H1 (cell line): ENCODE data around the gene DIO3. TPM values are rescaled to one million over a fixed set of nuclear protein-coding genes. Genes with fewer than 3 reads are reported as not detected.

ENCODE experiments used
- CTCF ChIA-PET: fragments of 300-600 bp; sonication (Branson Sonifier 250); formaldehyde crosslinking; loops from one replicate; lab custom pipeline; 2021; ENCODE audit not compliant: partially characterized antibody; lab: Charles Lee
- POLR2A ChIA-PET: fragments of 300-600 bp; sonication (Branson Sonifier 250); formaldehyde crosslinking; loops from one replicate; lab custom pipeline; 2021; ENCODE audit warnings: inconsistent platforms; ENCODE audit not compliant: partially characterized antibody; lab: Charles Lee
- DNase-seq, 2 experiments: peaks; one replicate each; pipeline versions ENCODE4 v3.0.0 to v3.0.0-alpha.2; 2010 to 2022; ENCODE audit warnings: low spot score in 2 of 2, low read depth in 1 of 2, mixed read lengths in 1 of 2
- FAIRE-seq: peaks from 2 replicates; lab custom pipeline; 2011; peaks lifted over from hg19 to GRCh38; lab: Jason Lieb, UNC
- H2AFZ ChIP-seq: 2 replicates; pipeline ENCODE4 v1.8.1; 2012; ENCODE audit warnings: low read length, inconsistent platforms
- H2AK5ac ChIP-seq: 2 replicates; pipeline ENCODE4 v1.6.1; 2013; ENCODE audit warnings: low read depth, low read length
- H2BK120ac ChIP-seq: replicated peaks from 2 replicates; pipeline ENCODE3; 2013; ENCODE audit warnings: low read depth, low read length, inconsistent platforms
- H2BK12ac ChIP-seq: 2 replicates; pipeline ENCODE4 v1.6.1; 2013; ENCODE audit warnings: low read depth, low read length
- H2BK15ac ChIP-seq: 2 replicates; pipeline ENCODE4 v1.6.1; 2013; ENCODE audit warnings: low read length
- H2BK20ac ChIP-seq: 2 replicates; pipeline ENCODE4 v1.6.1; 2013; ENCODE audit warnings: low read length
- H2BK5ac ChIP-seq: 2 replicates; pipeline ENCODE4 v1.6.1; 2013; ENCODE audit warnings: low read depth, low read length
- H3K14ac ChIP-seq: 2 replicates; pipeline ENCODE4 v1.6.1; 2013; ENCODE audit warnings: inconsistent platforms; ENCODE audit not compliant: insufficient read length
- H3K18ac ChIP-seq: 2 replicates; pipeline ENCODE4 v1.6.1; 2013; ENCODE audit warnings: low read length; ENCODE audit errors: extremely low read depth
- H3K23ac ChIP-seq: 2 replicates; pipeline ENCODE4 v1.6.1; 2013; ENCODE audit warnings: inconsistent platforms; ENCODE audit not compliant: insufficient read length
- H3K23me2 ChIP-seq: 2 replicates; pipeline ENCODE4 v1.6.1; 2013; ENCODE audit warnings: low read depth, low read length
- H3K27ac ChIP-seq: 2 replicates; pipeline ENCODE4 v1.6.1; 2011; ENCODE audit warnings: low read depth, low read length, inconsistent platforms
- H3K27me3 ChIP-seq, 4 experiments: replicated peaks in 1 of 4; 1 replicate in 1 of 4; 2 replicates in 3 of 4; pipeline versions ENCODE4 v1.6.1 to v1.8.1; 2011 to 2013; ENCODE audit warnings: low read length in 3 of 4, mild to moderate bottlenecking in 3 of 4, inconsistent platforms in 2 of 4, mixed read lengths in 2 of 4, moderate library complexity in 1 of 4; ENCODE audit not compliant: control insufficient read depth in 3 of 4, insufficient read depth in 3 of 4; ENCODE audit errors: extremely low read depth in 1 of 4
- H3K36me3 ChIP-seq, 4 experiments: 2 replicates each; pipeline versions ENCODE4 v1.6.1 to v1.8.1; 2011 to 2013; ENCODE audit warnings: mild to moderate bottlenecking in 4 of 4, low read length in 3 of 4, moderate library complexity in 2 of 4, control low read depth in 1 of 4, inconsistent platforms in 1 of 4; ENCODE audit not compliant: insufficient read depth in 4 of 4, control insufficient read depth in 2 of 4
- H3K4ac ChIP-seq: replicated peaks from 2 replicates; pipeline ENCODE3; 2013; ENCODE audit warnings: low read length, low read depth, mixed read lengths, inconsistent platforms; ENCODE audit not compliant: insufficient read length
- H3K4me1 ChIP-seq, 4 experiments: replicated peaks in 1 of 4; 1 replicate in 1 of 4; 2 replicates in 3 of 4; pipeline versions ENCODE4 v1.6.1 to v1.8.1; 2011 to 2013; ENCODE audit warnings: low read length in 3 of 4, inconsistent platforms in 2 of 4, mixed read lengths in 1 of 4; ENCODE audit not compliant: insufficient read depth in 4 of 4, control insufficient read depth in 3 of 4
- H3K4me2 ChIP-seq, 2 experiments: 2 replicates each; pipeline versions ENCODE4 v1.6.1 to v1.8.1; 2011 to 2013; ENCODE audit warnings: low read depth in 2 of 2, low read length in 2 of 2, control low read depth in 1 of 2, inconsistent platforms in 1 of 2, mild to moderate bottlenecking in 1 of 2; ENCODE audit not compliant: insufficient read depth in 1 of 2
- H3K4me3 ChIP-seq, 4 experiments: fragments of 200-600, 300-600 bp in 1 of 4; sonication (generic), shearing (Covaris generic), sonication (Bioruptor Twin) in 1 of 4; 2 replicates each; pipeline versions ENCODE4 v1.5.1 to v1.8.1; 2011 to 2016; ENCODE audit warnings: low read length in 4 of 4, low read depth in 3 of 4, control low read depth in 2 of 4, inconsistent platforms in 2 of 4, mild to moderate bottlenecking in 2 of 4, mixed read lengths in 1 of 4, moderate library complexity in 1 of 4; ENCODE audit not compliant: insufficient read depth in 2 of 4; ENCODE audit errors: extremely low read depth in 1 of 4
- H3K56ac ChIP-seq: replicated peaks from 2 replicates; pipeline ENCODE3; 2013; ENCODE audit warnings: low read depth, mild to moderate bottlenecking, mixed read lengths, low read length, inconsistent platforms; ENCODE audit not compliant: insufficient read length
- H3K79me1 ChIP-seq: 2 replicates; pipeline ENCODE4 v1.6.1; 2013; ENCODE audit warnings: low read depth, low read length, control low read depth
- H3K79me2 ChIP-seq, 2 experiments: 2 replicates each; pipeline versions ENCODE4 v1.6.1 to v1.8.1; 2012 to 2013; ENCODE audit warnings: low read length in 2 of 2, mild to moderate bottlenecking in 2 of 2, inconsistent platforms in 1 of 2; ENCODE audit not compliant: insufficient read depth in 2 of 2, control insufficient read depth in 1 of 2
- H3K9ac ChIP-seq, 4 experiments: replicated peaks in 1 of 4; 1 replicate in 1 of 4; 2 replicates in 3 of 4; pipeline versions ENCODE4 v1.6.1 to v1.8.1; 2011 to 2013; ENCODE audit warnings: low read depth in 3 of 4, low read length in 3 of 4, control low read depth in 2 of 4, mild to moderate bottlenecking in 2 of 4, moderate library complexity in 2 of 4, inconsistent platforms in 1 of 4; ENCODE audit errors: extremely low read depth in 1 of 4
- H3K9me3 ChIP-seq, 2 experiments: 2 replicates each; pipeline versions ENCODE4 v1.6.1 to v1.8.1; 2012 to 2013; ENCODE audit warnings: mild to moderate bottlenecking in 2 of 2, moderate library complexity in 2 of 2, control low read depth in 1 of 2, inconsistent platforms in 1 of 2, low read depth in 1 of 2, low read length in 1 of 2, mixed read lengths in 1 of 2; ENCODE audit not compliant: insufficient read depth in 2 of 2
- H4K20me1 ChIP-seq, 2 experiments: replicated peaks in 1 of 2; 2 replicates each; pipeline versions ENCODE3 to v1.8.1; 2011 to 2013; ENCODE audit warnings: inconsistent platforms in 2 of 2, low read length in 2 of 2, mild to moderate bottlenecking in 1 of 2; ENCODE audit not compliant: insufficient read depth in 2 of 2, control insufficient read depth in 1 of 2
- H4K5ac ChIP-seq: 2 replicates; pipeline ENCODE4 v1.6.1; 2013; ENCODE audit warnings: low read length, low read depth, mixed read lengths, inconsistent platforms; ENCODE audit not compliant: insufficient read length
- H4K8ac ChIP-seq: 2 replicates; pipeline ENCODE4 v1.8.0; 2013; ENCODE audit warnings: mild to moderate bottlenecking, moderate library complexity, low read length, inconsistent platforms; ENCODE audit not compliant: insufficient read depth; ENCODE audit errors: extremely low read depth
- H4K91ac ChIP-seq: replicated peaks from 2 replicates; pipeline ENCODE3; 2013; ENCODE audit warnings: low read length, mixed read lengths, inconsistent platforms; ENCODE audit not compliant: insufficient read length
- BCL11A ChIP-seq, 2 experiments: IDR thresholded peaks; one replicate each; pipeline ENCODE4 v1.6.1; 2011; ENCODE audit warnings: low read depth in 2 of 2, low read length in 2 of 2, mild to moderate bottlenecking in 2 of 2
- BRCA1 ChIP-seq: IDR thresholded peaks from 2 replicates; pipeline ENCODE4 v1.6.1; 2012; ENCODE audit warnings: low read depth, low read length, improper control_type of control experiment
- CBX5 ChIP-seq: fragments of 300-800, 300-1000 bp; sonication (generic); IDR thresholded peaks from 2 replicates; pipeline ENCODE4 v1.7.1; 2016; ENCODE audit warnings: antibody characterized with exemption, low read length, low read depth
- CBX8 ChIP-seq: fragments of 300-800, 300-1000 bp; sonication (generic); IDR thresholded peaks from 2 replicates; pipeline ENCODE4 v1.7.1; 2016; ENCODE audit warnings: low read depth, low read length, borderline replicate concordance
- MAFK ChIP-seq: IDR thresholded peaks from 2 replicates; pipeline ENCODE4 v1.6.1; 2012; ENCODE audit warnings: low read depth, mild to moderate bottlenecking, improper control_type of control experiment, low read length
- POU5F1 ChIP-seq: IDR thresholded peaks from 2 replicates; pipeline ENCODE4 v1.6.1; 2011; ENCODE audit warnings: low read depth, mild to moderate bottlenecking, low read length, moderate library complexity
- RFX5 ChIP-seq: IDR thresholded peaks from 2 replicates; pipeline ENCODE4 v1.6.1; 2011; ENCODE audit warnings: low read depth, low read length, improper control_type of control experiment, borderline replicate concordance
- RNF2 ChIP-seq: fragments of 200-900, 300-1000 bp; sonication (generic); IDR thresholded peaks from 2 replicates; pipeline ENCODE4 v1.7.1; 2016; ENCODE audit warnings: borderline replicate concordance, low read depth, mild to moderate bottlenecking, antibody characterized with exemption, low read length; ENCODE audit not compliant: poor library complexity, severe bottlenecking; ENCODE audit errors: missing control alignments
- SAP30 ChIP-seq: fragments of 300-600 bp; sonication (generic); IDR thresholded peaks from 2 replicates; pipeline ENCODE4 v1.7.1; 2012; ENCODE audit warnings: low read length, moderate library complexity, mild to moderate bottlenecking, inconsistent platforms; ENCODE audit not compliant: insufficient read depth, insufficient replicate concordance
- SUZ12 ChIP-seq: fragments of 200-600 bp; sonication (generic); IDR thresholded peaks from 2 replicates; pipeline ENCODE4 v1.6.1; 2012; ENCODE audit warnings: mild to moderate bottlenecking, inconsistent platforms, low read length, moderate library complexity, mixed read lengths
- USF2 ChIP-seq: IDR thresholded peaks from 2 replicates; pipeline ENCODE4 v1.6.1; 2011; ENCODE audit warnings: low read length, improper control_type of control experiment
- ZNF274 ChIP-seq: IDR thresholded peaks from 2 replicates; pipeline ENCODE4 v1.7.0; 2012; ENCODE audit warnings: low read length, borderline replicate concordance; ENCODE audit errors: extremely low read depth
- WGBS, 2 experiments: shearing (Covaris generic) in 1 of 2; methylation state at CpG; one replicate each; pipeline versions ENCODE4 v1.1.6 to v1.1.7; 2013 to 2015; ENCODE audit warnings: low lambda C conversion rate in 2 of 2, mixed read lengths in 2 of 2, inconsistent platforms in 1 of 2, low coverage in 1 of 2, missing lambda C conversion rate in 1 of 2; ENCODE audit not compliant: insufficient replicate concordance in 2 of 2, insufficient coverage in 1 of 2, insufficient read length in 1 of 2; ENCODE audit errors: extremely low coverage in 1 of 2, missing lambda C conversion rate in 1 of 2; 5-methylcytosine and 5-hydroxymethylcytosine counted together
- polyA plus RNA-seq, 7 experiments: library from polyadenylated mRNA; depleted of rRNA in 3 of 7; stranded (reverse) in 5 of 7; unstranded in 2 of 7; fragments of >200 nt in 5 of 7; fragments of 200-250 nt in 2 of 7; gene quantifications; 1 replicate in 5 of 7; 2 replicates in 1 of 7; 4 replicates in 1 of 7; pipeline versions ENCODE4 v1.2.1 to v1.2.3, GENCODE V29; 2011 to 2013; ENCODE audit warnings: missing spikeins in 2 of 7, mixed read lengths in 2 of 7
- total RNA-seq: library from RNA; stranded (reverse); fragmentation: NEBNext Ultra II Directional; extraction: Animal tissue kit (Norgen Biotek cat#: 25700); gene quantifications from 2 replicates; pipeline ENCODE4 v1.2.1, GENCODE V29; 2021

DIO3 gene
- total and polyA plus RNA-seq, 2 of the 8 experiments (the other 6 are each of a cell fraction or from before 2014, with no cell fraction given) = 0.17 to 0.19 TPM

- Histone ChIP-seq H2BK120ac (no peak overlapping the region), H2BK5ac (no peak overlapping the region), H3K9ac (no peak overlapping the region), H3K27me3 (no peaks in the 10 kb centered on the region), H3K4me1 (peaks cover 0 to 12% (median 0%) of the 10 kb centered on the region in 4 experiments; a peak in 2 of 7 replicates), H3K56ac (no peak overlapping the region), H3K14ac (no peak overlapping the region), H3K23ac (no peak overlapping the region), H3K36me3 (no peaks in the 10 kb centered on the region), H3K79me2 (no peaks in the 10 kb centered on the region), H3K4ac (no peak overlapping the region), H2BK20ac (no peak overlapping the region), H3K27ac (no peak overlapping the region), H4K8ac (peak overlapping the region; percentile 60; the same call in 1 of the 2 replicates), H3K4me2 (no peak overlapping the region), H2AFZ (no peak overlapping the region), H4K91ac (no peak overlapping the region), H4K5ac (no peak overlapping the region), H3K23me2 (0 out of 2 replicates have a peak, but pooled peaks cover 2% of the 10 kb centered on the region), H3K4me3 (no peak overlapping the region), H3K79me1 (no peaks in the 10 kb centered on the region; the same call in 1 of the 2 replicates), H2BK15ac (no peak overlapping the region), H2AK5ac (no peak overlapping the region), H4K20me1 (no peaks in the 10 kb centered on the region), H2BK12ac (no peak overlapping the region), H3K9me3 (no peaks in the 10 kb centered on the region), H3K18ac (no peak overlapping the region)
- ChIA-PET POLR2A (no interaction called here), CTCF (interaction anchor here (0.7 to 1.4 kb wide), 6 partner anchors 16 to 616 kb away, joined by 3 to 4 read pairs (median 3); no protein-coding TSS in a partner anchor)
- DNase-seq = no peak
- WGBS, 2 experiments = 75% methylated on average over 7 of the region's 8 CpGs; no CpG with 5 or more reads in 1 of the 2 experiments
- no peak for FAIRE-seq
- TF ChIP-seq RFX5 = no peak
- no peak for TF ChIP-seq RNF2
- no peak for TF ChIP-seq CBX8
- no peak for TF ChIP-seq BRCA1
- TF ChIP-seq MAFK = no peak
- no peak for TF ChIP-seq SAP30
- TF ChIP-seq POU5F1 = no peak
- no peak for TF ChIP-seq SUZ12
- TF ChIP-seq ZNF274 = no peak
- TF ChIP-seq CBX5 = no peak
- TF ChIP-seq USF2 = no peak
- TF ChIP-seq BCL11A (IDR thresholded peaks at IDR 0.05; ENCODE audit: low read depth in 2 of 2, low read length in 2 of 2) = no peak
These were observed 39.3 kb upstream of the DIO3 start for GRCh38 chr14:101521978-101522377.
